GM06990 (cell line): ENCODE measurements around the gene ZNF524.

ENCODE experiments used
- DNase-seq: peaks from one replicate; pipeline ENCODE4 v3.0.0-alpha.2; 2011; ENCODE audit not compliant: insufficient read length; ENCODE audit errors: extremely low read depth
- H3K27me3 ChIP-seq: replicated peaks from 2 replicates; pipeline ENCODE4 v1.6.0; 2011; ENCODE audit warnings: low read length; ENCODE audit not compliant: control insufficient read depth, insufficient read depth
- H3K36me3 ChIP-seq: 2 replicates; pipeline ENCODE4 v1.5.1; 2011; ENCODE audit warnings: low read length; ENCODE audit not compliant: control insufficient read depth, insufficient read depth
- H3K4me3 ChIP-seq: replicated peaks from 2 replicates; pipeline ENCODE4 v1.5.1; 2011; ENCODE audit warnings: low read depth, mild to moderate bottlenecking, control low read depth, low read length
- TF ChIP-seq, protein P1 (sequence below): IDR thresholded peaks from 2 replicates; pipeline ENCODE4 v1.5.1; 2011; ENCODE audit warnings: low read length, control low read depth, mild to moderate bottlenecking, inconsistent platforms; ENCODE audit not compliant: insufficient read depth, poor library complexity, severe bottlenecking

ZNF524 gene

DNA sequence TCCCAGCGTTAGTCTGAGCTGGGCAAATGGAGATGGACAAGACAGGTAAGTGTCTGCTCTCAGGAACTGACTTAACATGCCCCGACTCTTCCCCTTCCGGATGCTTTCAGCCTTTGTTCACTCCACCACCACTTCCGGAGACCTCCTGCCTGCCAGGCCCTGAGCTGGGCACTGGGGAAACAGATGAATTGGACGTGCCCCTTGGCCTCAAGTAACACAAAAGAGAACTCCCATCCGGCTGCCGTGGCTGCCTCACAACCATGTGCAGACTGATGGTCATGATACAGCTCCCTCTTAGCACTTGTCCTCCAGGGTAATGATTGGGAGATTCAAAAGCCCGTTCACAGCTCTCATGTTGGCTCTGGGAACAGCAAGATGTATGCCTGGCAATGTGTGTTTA, 17.3 kb downstream of the ZNF524 start:
- Histone ChIP-seq H3K27me3 (no peaks in the 10 kb centered on the region), H3K36me3 (peaks cover 21% of the 10 kb centered on the region), H3K4me3 (no peak overlapping the region)
- TF ChIP-seq, protein P1, sequence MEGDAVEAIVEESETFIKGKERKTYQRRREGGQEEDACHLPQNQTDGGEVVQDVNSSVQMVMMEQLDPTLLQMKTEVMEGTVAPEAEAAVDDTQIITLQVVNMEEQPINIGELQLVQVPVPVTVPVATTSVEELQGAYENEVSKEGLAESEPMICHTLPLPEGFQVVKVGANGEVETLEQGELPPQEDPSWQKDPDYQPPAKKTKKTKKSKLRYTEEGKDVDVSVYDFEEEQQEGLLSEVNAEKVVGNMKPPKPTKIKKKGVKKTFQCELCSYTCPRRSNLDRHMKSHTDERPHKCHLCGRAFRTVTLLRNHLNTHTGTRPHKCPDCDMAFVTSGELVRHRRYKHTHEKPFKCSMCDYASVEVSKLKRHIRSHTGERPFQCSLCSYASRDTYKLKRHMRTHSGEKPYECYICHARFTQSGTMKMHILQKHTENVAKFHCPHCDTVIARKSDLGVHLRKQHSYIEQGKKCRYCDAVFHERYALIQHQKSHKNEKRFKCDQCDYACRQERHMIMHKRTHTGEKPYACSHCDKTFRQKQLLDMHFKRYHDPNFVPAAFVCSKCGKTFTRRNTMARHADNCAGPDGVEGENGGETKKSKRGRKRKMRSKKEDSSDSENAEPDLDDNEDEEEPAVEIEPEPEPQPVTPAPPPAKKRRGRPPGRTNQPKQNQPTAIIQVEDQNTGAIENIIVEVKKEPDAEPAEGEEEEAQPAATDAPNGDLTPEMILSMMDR: no peak
- no peak for DNase-seq

DNA sequence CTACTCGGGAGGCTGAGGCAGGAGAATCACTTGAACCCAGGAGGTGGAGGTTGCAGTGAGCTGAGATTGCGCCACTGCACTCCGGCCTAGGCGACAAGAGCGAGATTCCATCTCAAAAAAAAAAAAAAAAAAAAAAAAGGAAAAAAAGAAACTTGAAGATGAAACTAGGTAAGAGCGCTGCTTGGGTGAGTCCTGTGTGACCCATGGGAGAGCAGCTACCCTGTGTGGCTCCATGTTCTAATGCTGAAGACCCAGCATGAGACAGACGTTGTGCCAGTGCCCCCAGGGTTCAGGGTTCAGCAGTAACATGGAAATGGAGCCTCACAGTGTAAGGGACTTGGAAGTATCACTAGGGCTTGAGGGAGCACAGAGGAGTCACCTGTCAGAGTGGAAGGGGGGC, 18.3 kb downstream of the ZNF524 start:
- Histone ChIP-seq H3K4me3 (no peak overlapping the region), H3K36me3 (peaks cover 21% of the 10 kb centered on the region), H3K27me3 (no peaks in the 10 kb centered on the region)
- DNase-seq: no peak
- TF ChIP-seq, protein P1: no peak

DNA sequence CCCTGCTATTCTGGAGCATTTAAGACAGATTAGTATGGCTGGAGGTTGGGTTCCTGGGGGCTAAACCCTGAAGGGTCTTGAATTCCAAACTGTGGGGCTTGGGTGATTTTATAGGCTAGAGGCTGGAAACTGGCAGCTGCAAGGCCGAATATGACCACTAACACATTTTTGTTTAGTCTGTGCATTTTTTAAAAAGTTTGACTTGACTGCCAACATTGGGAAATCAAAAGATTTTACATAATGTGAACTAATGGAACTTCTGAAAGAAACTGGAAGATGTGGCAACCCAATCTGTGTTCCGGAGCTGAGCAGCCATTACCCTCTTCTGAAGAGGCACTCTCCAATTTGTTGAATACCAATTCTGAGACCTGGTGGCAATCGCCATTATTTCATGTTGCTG, 19.2 kb downstream of the ZNF524 start:
- TF ChIP-seq, protein P1: no peak
- H3K36me3 ChIP-seq: peaks cover 21% of the 10 kb centered on the region

DNA sequence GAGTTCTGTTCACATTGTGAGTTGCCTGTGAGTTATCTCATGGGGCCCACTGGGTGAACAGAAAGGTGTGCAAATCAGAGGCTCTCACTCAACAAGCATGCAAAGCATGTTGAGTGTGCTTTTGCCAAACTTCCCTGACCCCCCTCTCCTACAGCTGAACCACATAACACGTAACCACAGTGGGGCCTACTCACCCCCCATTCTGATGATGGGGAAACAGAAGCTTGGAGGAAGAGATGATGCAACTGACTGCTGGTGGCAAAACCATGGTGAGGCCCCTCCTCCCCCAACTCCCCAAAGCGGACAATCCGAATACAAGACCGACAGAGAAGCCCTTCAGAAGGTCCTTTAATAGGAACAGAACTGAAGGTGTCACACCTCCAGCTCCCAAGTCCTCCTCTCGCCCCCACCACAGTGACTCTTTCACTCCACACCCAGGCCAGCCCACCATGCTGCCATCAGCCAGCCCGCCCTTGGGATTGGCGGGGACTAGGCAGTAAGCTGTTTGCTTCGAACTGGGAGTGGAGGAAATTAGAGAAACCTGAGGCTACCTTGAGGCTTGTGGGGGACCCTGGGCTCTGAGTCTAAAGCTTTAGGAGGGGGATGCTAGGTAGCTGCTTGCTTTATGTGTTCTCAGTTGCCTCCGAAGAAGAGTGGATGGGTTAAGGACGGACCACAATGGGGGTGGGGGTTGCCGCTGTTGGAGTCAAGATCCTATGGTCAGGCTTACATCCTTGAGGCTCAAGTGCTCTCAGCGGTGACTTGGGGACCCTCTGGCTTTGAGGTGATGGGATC, 20.5 kb downstream of the ZNF524 start:
- H3K4me3 ChIP-seq: no peak overlapping the region
- H3K27me3 ChIP-seq: no peaks in the 10 kb centered on the region
- TF ChIP-seq, protein P1: no peak
- peaks cover 14% of the 10 kb centered on the region for H3K36me3 ChIP-seq
- DNase-seq: no peak

More for the DNA sequence above, 19.2 kb downstream of the ZNF524 start:
- Histone ChIP-seq H3K27me3 (no peaks in the 10 kb centered on the region), H3K4me3 (no peak overlapping the region)
- no peak for DNase-seq

DNA sequence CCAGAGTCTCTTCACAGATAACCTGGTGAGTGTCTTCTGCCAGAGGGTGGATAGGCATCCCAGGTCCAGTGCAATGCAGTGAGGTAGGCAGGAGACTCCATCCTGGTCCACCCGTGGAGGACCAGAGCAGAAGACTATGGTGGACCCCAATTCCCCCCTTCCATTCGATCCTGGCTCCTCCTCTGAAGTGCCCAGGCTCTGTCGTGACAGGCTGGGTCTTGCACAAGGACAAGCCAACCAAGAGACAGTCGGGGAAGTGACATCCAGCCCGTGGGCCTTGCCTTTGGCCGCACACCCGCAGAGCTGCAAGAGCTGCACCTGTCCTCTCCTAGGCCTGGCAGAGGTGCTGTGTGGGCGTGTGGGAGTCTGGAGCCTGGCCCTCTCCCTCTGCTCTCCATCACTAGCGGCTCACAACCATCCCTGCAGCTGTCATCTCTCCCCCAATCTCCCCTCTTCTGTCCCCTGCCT, 21.2 kb downstream of the ZNF524 start:
- DNase-seq: no peak
- peaks cover 10% of the 10 kb centered on the region for H3K36me3 ChIP-seq
- no peaks in the 10 kb centered on the region for H3K27me3 ChIP-seq
- no peak overlapping the region for H3K4me3 ChIP-seq
- TF ChIP-seq, protein P1: no peak
